Measurements from ENCODE around the gene RXRA. TPM values are rescaled to one million over a fixed set of nuclear protein-coding genes. Genes with fewer than 3 reads are reported as not detected.

RXRA gene
- total RNA-seq, 4 donors from 2014 or later: 53.5 to 61.5 (median 56.5) TPM

- no peaks in the 10 kb centered on the region for H3K27me3 ChIP-seq
- H3K36me3 ChIP-seq: no peaks in the 10 kb centered on the region
- no peak for DNase-seq (ENCODE audit: low spot score in 2 of 2)
- TF ChIP-seq CTCF (IDR thresholded peaks at IDR 0.05) (no peak), POLR2A (IDR thresholded peaks at IDR 0.05) (no peak), EP300 (IDR thresholded peaks at IDR 0.05) (no peak)
- H3K4me3 ChIP-seq: no peak overlapping the region
- H3K4me1 ChIP-seq: peaks cover 6 to 95% (median 89%) of the 10 kb centered on the region in 4 donors
- no peaks in the 10 kb centered on the region for H3K9me3 ChIP-seq
- 52 to 66% methylated on average over 18 to 19 of the region's 19 CpGs for WGBS, 2 donors
- H3K27ac ChIP-seq: peak overlapping the region in 3 of 4 donors; percentile 1 to 96 (median 91)
Measured at GRCh38 chr9:134369416-134370212, 43.4 kb downstream of the RXRA start.

- TF ChIP-seq EP300 (IDR thresholded peaks at IDR 0.05) (no peak), POLR2A (IDR thresholded peaks at IDR 0.05) (no peak), CTCF (IDR thresholded peaks at IDR 0.05) (no peak)
- Histone ChIP-seq H3K9me3 (no peaks in the 10 kb centered on the region), H3K4me3 (no peak overlapping the region), H3K4me1 (peaks cover 6 to 95% (median 90%) of the 10 kb centered on the region in 4 donors), H3K36me3 (no peaks in the 10 kb centered on the region), H3K27me3 (no peaks in the 10 kb centered on the region), H3K27ac (peak overlapping the region in 3 of 4 donors; percentile 1 to 96 (median 91))
- DNase-seq (ENCODE audit: low spot score in 2 of 2): no peak
- 51 to 59% methylated on average over 9 to 14 of the region's 15 CpGs for WGBS, 2 donors
Measured at GRCh38 chr9:134370213-134370492, 43.9 kb downstream of the RXRA start.

GRCh38 chr9:134370638-134371037 lies 44.4 kb downstream of the RXRA start:
- no peaks in the 10 kb centered on the region for H3K9me3 ChIP-seq
- H3K27ac ChIP-seq: peak overlapping the region in 3 of 4 donors; percentile 1 to 96 (median 91)
- DNase-seq (ENCODE audit: low spot score in 2 of 2): no peak
- no peaks in the 10 kb centered on the region for H3K36me3 ChIP-seq
- no peaks in the 10 kb centered on the region for H3K27me3 ChIP-seq
- H3K4me3 ChIP-seq: no peak overlapping the region
- 85 to 87% methylated on average over 15 to 16 of the region's 16 CpGs for WGBS, 2 donors
- H3K4me1 ChIP-seq: peaks cover 6 to 95% (median 90%) of the 10 kb centered on the region in 4 donors
- TF ChIP-seq POLR2A (IDR thresholded peaks at IDR 0.05): no peak
- no peak for TF ChIP-seq EP300 (IDR thresholded peaks at IDR 0.05)
- no peak for TF ChIP-seq CTCF (IDR thresholded peaks at IDR 0.05)

GRCh38 chr9:134371731-134372130 lies 45.5 kb downstream of the RXRA start:
- Histone ChIP-seq H3K36me3 (no peaks in the 10 kb centered on the region), H3K27me3 (no peaks in the 10 kb centered on the region), H3K9me3 (no peaks in the 10 kb centered on the region), H3K4me1 (peaks cover 5 to 95% (median 89%) of the 10 kb centered on the region in 4 donors), H3K4me3 (no peak overlapping the region), H3K27ac (peak overlapping the region in 3 of 4 donors; percentile 24 to 96 (median 91))
- WGBS, 2 donors: 70 to 83% methylated on average over 10 to 16 of the region's 16 CpGs
- peak; percentile 49 to 72 for DNase-seq (ENCODE audit: low spot score in 2 of 2)
- TF ChIP-seq EP300 (IDR thresholded peaks at IDR 0.05) (peak; percentile 68 to 85), POLR2A (IDR thresholded peaks at IDR 0.05) (peak in 1 of 2 donors; percentile 30), CTCF (IDR thresholded peaks at IDR 0.05) (no peak)

- no peak for DNase-seq (ENCODE audit: low spot score in 2 of 2)
- TF ChIP-seq EP300 (IDR thresholded peaks at IDR 0.05) (no peak), POLR2A (IDR thresholded peaks at IDR 0.05) (no peak), CTCF (IDR thresholded peaks at IDR 0.05) (no peak)
- H3K9me3 ChIP-seq: no peaks in the 10 kb centered on the region
- peak overlapping the region; percentile 24 to 96 (median 82) for H3K27ac ChIP-seq
- no peaks in the 10 kb centered on the region for H3K27me3 ChIP-seq
- WGBS, 2 donors: 74 to 76% methylated on average over 11 to 13 of the region's 16 CpGs
- peaks cover 0 to 95% (median 89%) of the 10 kb centered on the region in 4 donors for H3K4me1 ChIP-seq
- no peak overlapping the region for H3K4me3 ChIP-seq
- H3K36me3 ChIP-seq: no peaks in the 10 kb centered on the region
Measured at GRCh38 chr9:134372581-134373267, 46.5 kb downstream of the RXRA start.

Measured in tibial nerve (tissue), 4 donors.